ENCODE results near the gene ITGBL1.

Gene ITGBL1

GRCh38 chr13:101703081-101703480 lies 250.6 kb downstream of the ITGBL1 start:
- Histone ChIP-seq H3K4me1 (peaks cover 19 to 51% (median 33%) of the 10 kb centered on the region in 10 experiments), H4K20me1 (no peaks in the 10 kb centered on the region), H3K27ac (peak overlapping the region in 5 of 11 experiments; percentile 34 to 95 (median 94); a peak in 6 of 22 replicates), H3K27me3 (no peaks in the 10 kb centered on the region), H3K9ac (no peak overlapping the region), H3K4me2 (no peak overlapping the region), H3K36me3 (no peaks in the 10 kb centered on the region), H3K9me3 (replicated peaks in 1 of 11) (peaks cover 0 to 48% (median 24%) of the 10 kb centered on the region in 11 experiments; a peak in 15 of 22 replicates), H3K4me3 (no peak overlapping the region)
- no peak for TF ChIP-seq Cebpa-rat (IDR thresholded peaks at IDR 0.05)

- no peak for TF ChIP-seq Cebpa-rat (IDR thresholded peaks at IDR 0.05)
- Histone ChIP-seq H3K9ac (no peak overlapping the region), H3K4me2 (no peak overlapping the region), H3K27me3 (no peaks in the 10 kb centered on the region), H3K27ac (peak overlapping the region in 8 of 11 experiments; percentile 31 to 95 (median 40); a peak in 12 of 22 replicates), H4K20me1 (no peaks in the 10 kb centered on the region), H3K9me3 (replicated peaks in 1 of 11) (peaks cover 0 to 47% (median 24%) of the 10 kb centered on the region in 11 experiments; a peak in 15 of 22 replicates), H3K4me1 (peaks cover 19 to 59% (median 39%) of the 10 kb centered on the region in 10 experiments), H3K4me3 (no peak overlapping the region), H3K36me3 (no peaks in the 10 kb centered on the region)
These were observed 251.4 kb downstream of the ITGBL1 start for GRCh38 chr13:101703838-101704237.

- H3K4me3 ChIP-seq: no peak overlapping the region
- peak overlapping the region; percentile 84 to 95 (median 90) for H3K27ac ChIP-seq
- H3K36me3 ChIP-seq: no peaks in the 10 kb centered on the region
- H3K4me1 ChIP-seq: peaks cover 19 to 52% (median 35%) of the 10 kb centered on the region in 10 experiments
- peak; percentile 94 to 99 (median 99) for TF ChIP-seq Cebpa-rat (IDR thresholded peaks at IDR 0.05)
- H3K4me2 ChIP-seq: peak overlapping the region; percentile 42 to 77 (median 65); a peak in 21 of 22 replicates
- peak overlapping the region; percentile 57 to 79 (median 72); a peak in 21 of 22 replicates for H3K9ac ChIP-seq
- no peaks in the 10 kb centered on the region for H3K27me3 ChIP-seq
- H4K20me1 ChIP-seq: no peaks in the 10 kb centered on the region
- H3K9me3 ChIP-seq (replicated peaks in 1 of 11): peaks cover 0 to 36% (median 12%) of the 10 kb centered on the region in 11 experiments; a peak in 12 of 22 replicates
These were observed 254.2 kb downstream of the ITGBL1 start for GRCh38 chr13:101706651-101707050.

- no peaks in the 10 kb centered on the region for H4K20me1 ChIP-seq
- H3K4me3 ChIP-seq: no peak overlapping the region
- TF ChIP-seq Cebpa-rat (IDR thresholded peaks at IDR 0.05): no peak
- peaks cover 0 to 36% (median 12%) of the 10 kb centered on the region in 11 experiments; a peak in 12 of 22 replicates for H3K9me3 ChIP-seq (replicated peaks in 1 of 11)
- no peaks in the 10 kb centered on the region for H3K36me3 ChIP-seq
- peak overlapping the region in 6 of 11 experiments; percentile 64 to 75 (median 72); a peak in 11 of 22 replicates for H3K9ac ChIP-seq
- H3K27me3 ChIP-seq: no peaks in the 10 kb centered on the region
- H3K27ac ChIP-seq: peak overlapping the region; percentile 84 to 95 (median 90)
- H3K4me2 ChIP-seq: peak overlapping the region; percentile 42 to 77 (median 65); a peak in 17 of 22 replicates
- peaks cover 19 to 62% (median 36%) of the 10 kb centered on the region in 10 experiments for H3K4me1 ChIP-seq
These were observed 255.2 kb downstream of the ITGBL1 start for GRCh38 chr13:101707659-101708058.

GRCh38 chr13:101708115-101708514 lies 255.6 kb downstream of the ITGBL1 start:
- peak overlapping the region; percentile 84 to 95 (median 90); a peak in 20 of 22 replicates for H3K27ac ChIP-seq
- H3K27me3 ChIP-seq: no peaks in the 10 kb centered on the region
- H3K4me2 ChIP-seq: peak overlapping the region in 7 of 11 experiments; percentile 7 to 77 (median 65); a peak in 10 of 22 replicates
- H4K20me1 ChIP-seq: no peaks in the 10 kb centered on the region
- no peaks in the 10 kb centered on the region for H3K36me3 ChIP-seq
- TF ChIP-seq Cebpa-rat (IDR thresholded peaks at IDR 0.05): no peak
- H3K4me1 ChIP-seq: peaks cover 19 to 64% (median 36%) of the 10 kb centered on the region in 10 experiments
- H3K9ac ChIP-seq: peak overlapping the region in 1 of 11 experiments; percentile 26; a peak in 3 of 22 replicates
- H3K9me3 ChIP-seq (replicated peaks in 1 of 11): peaks cover 0 to 33% (median 12%) of the 10 kb centered on the region in 11 experiments; a peak in 12 of 22 replicates
- H3K4me3 ChIP-seq: no peak overlapping the region

GRCh38 chr13:101709952-101710351 lies 257.5 kb downstream of the ITGBL1 start:
- Histone ChIP-seq H4K20me1 (no peaks in the 10 kb centered on the region), H3K36me3 (no peaks in the 10 kb centered on the region), H3K27ac (peak overlapping the region in 4 of 11 experiments; percentile 11 to 43 (median 16); a peak in 5 of 22 replicates), H3K4me2 (no peak overlapping the region), H3K4me3 (no peak overlapping the region), H3K4me1 (peaks cover 19 to 58% (median 35%) of the 10 kb centered on the region in 10 experiments), H3K27me3 (no peaks in the 10 kb centered on the region), H3K9ac (no peak overlapping the region), H3K9me3 (replicated peaks in 1 of 11) (peaks cover 0 to 16% (median 3%) of the 10 kb centered on the region in 11 experiments; a peak in 8 of 22 replicates)
- TF ChIP-seq Cebpa-rat (IDR thresholded peaks at IDR 0.05): no peak

GRCh38 chr13:101711307-101712025 lies 259.0 kb downstream of the ITGBL1 start:
- no peak overlapping the region for H3K4me3 ChIP-seq
- peaks cover 11 to 42% (median 20%) of the 10 kb centered on the region in 10 experiments for H3K4me1 ChIP-seq
- H3K36me3 ChIP-seq: no peaks in the 10 kb centered on the region
- H3K27ac ChIP-seq: peak overlapping the region in 6 of 11 experiments; percentile 4 to 43 (median 19); a peak in 5 of 22 replicates
- no peak overlapping the region for H3K9ac ChIP-seq
- H4K20me1 ChIP-seq: no peaks in the 10 kb centered on the region
- no peaks in the 10 kb centered on the region for H3K27me3 ChIP-seq
- H3K9me3 ChIP-seq (replicated peaks in 1 of 11): 0 out of 22 replicates have a peak, but pooled peaks cover 0 to 6% (median 0%) of the 10 kb centered on the region in 11 experiments
- no peak for TF ChIP-seq Cebpa-rat (IDR thresholded peaks at IDR 0.05)
- peak overlapping the region in 4 of 11 experiments; percentile 17 to 68 (median 39); a peak in 5 of 22 replicates for H3K4me2 ChIP-seq

- no peak for TF ChIP-seq Cebpa-rat (IDR thresholded peaks at IDR 0.05)
- H3K4me2 ChIP-seq: peak overlapping the region in 4 of 11 experiments; percentile 17 to 68 (median 39); a peak in 5 of 22 replicates
- no peaks in the 10 kb centered on the region for H3K27me3 ChIP-seq
- H3K27ac ChIP-seq: peak overlapping the region in 5 of 11 experiments; percentile 2 to 31 (median 16); a peak in 4 of 22 replicates
- H3K9ac ChIP-seq: no peak overlapping the region
- H3K4me1 ChIP-seq: peaks cover 6 to 39% (median 16%) of the 10 kb centered on the region in 10 experiments
- no peaks in the 10 kb centered on the region for H3K36me3 ChIP-seq
- H4K20me1 ChIP-seq: no peaks in the 10 kb centered on the region
- no peak overlapping the region for H3K4me3 ChIP-seq
- 0 out of 22 replicates have a peak, but pooled peaks cover 0 to 6% (median 0%) of the 10 kb centered on the region in 11 experiments for H3K9me3 ChIP-seq (replicated peaks in 1 of 11)
These were observed 259.5 kb downstream of the ITGBL1 start for GRCh38 chr13:101712026-101712348.

- Histone ChIP-seq H3K9me3 (replicated peaks in 1 of 11) (0 out of 22 replicates have a peak, but pooled peaks cover 0 to 6% (median 0%) of the 10 kb centered on the region in 11 experiments), H3K27ac (no peak overlapping the region), H3K4me1 (peaks cover 0 to 24% (median 0%) of the 10 kb centered on the region in 10 experiments; a peak in 6 of 20 replicates), H3K9ac (no peak overlapping the region), H4K20me1 (no peaks in the 10 kb centered on the region), H3K4me3 (no peak overlapping the region), H3K36me3 (no peaks in the 10 kb centered on the region), H3K4me2 (no peak overlapping the region), H3K27me3 (no peaks in the 10 kb centered on the region)
- no peak for TF ChIP-seq Cebpa-rat (IDR thresholded peaks at IDR 0.05)
These were observed 261.7 kb downstream of the ITGBL1 start for GRCh38 chr13:101714195-101714594.
